GM21786 (cell line): Measurements from ENCODE around the gene C5orf15.

Experiments
- ATAC-seq: cut with Tn5 transposase; IDR thresholded peaks from one replicate; pipeline ENCODE4 v1.9.1; 2021; ENCODE audit not compliant: unreplicated experiment

Gene C5orf15

GRCh38 chr5:133968204-133968980 is at the start of gene C5orf15:
TSS of gene C5orf15 (minus strand) at chr5:133968625. CDS start at chr5:133968584, 41 bp downstream.
- peak; percentile 97 for ATAC-seq

GRCh38 chr5:134008266-134008749 is 39.9 kb upstream of the C5orf15 start:
- ATAC-seq, result no peak

GRCh38 chr5:134007581-134008265 is 39.3 kb upstream of the C5orf15 start:
- ATAC-seq, result no peak

- no peak for ATAC-seq
Measured at GRCh38 chr5:134006115-134006514, 37.7 kb upstream of the C5orf15 start.

- ATAC-seq, result no peak
Measured at GRCh38 chr5:134005417-134006061, 37.1 kb upstream of the C5orf15 start.

GRCh38 chr5:134004626-134005416 is 36.4 kb upstream of the C5orf15 start, which contains the start of gene VDAC1:
TSS of gene VDAC1 (minus strand) at chr5:134004975. CDS start at chr5:133993012, 11,963 bp downstream.
- ATAC-seq, result peak; percentile 74

DNA sequence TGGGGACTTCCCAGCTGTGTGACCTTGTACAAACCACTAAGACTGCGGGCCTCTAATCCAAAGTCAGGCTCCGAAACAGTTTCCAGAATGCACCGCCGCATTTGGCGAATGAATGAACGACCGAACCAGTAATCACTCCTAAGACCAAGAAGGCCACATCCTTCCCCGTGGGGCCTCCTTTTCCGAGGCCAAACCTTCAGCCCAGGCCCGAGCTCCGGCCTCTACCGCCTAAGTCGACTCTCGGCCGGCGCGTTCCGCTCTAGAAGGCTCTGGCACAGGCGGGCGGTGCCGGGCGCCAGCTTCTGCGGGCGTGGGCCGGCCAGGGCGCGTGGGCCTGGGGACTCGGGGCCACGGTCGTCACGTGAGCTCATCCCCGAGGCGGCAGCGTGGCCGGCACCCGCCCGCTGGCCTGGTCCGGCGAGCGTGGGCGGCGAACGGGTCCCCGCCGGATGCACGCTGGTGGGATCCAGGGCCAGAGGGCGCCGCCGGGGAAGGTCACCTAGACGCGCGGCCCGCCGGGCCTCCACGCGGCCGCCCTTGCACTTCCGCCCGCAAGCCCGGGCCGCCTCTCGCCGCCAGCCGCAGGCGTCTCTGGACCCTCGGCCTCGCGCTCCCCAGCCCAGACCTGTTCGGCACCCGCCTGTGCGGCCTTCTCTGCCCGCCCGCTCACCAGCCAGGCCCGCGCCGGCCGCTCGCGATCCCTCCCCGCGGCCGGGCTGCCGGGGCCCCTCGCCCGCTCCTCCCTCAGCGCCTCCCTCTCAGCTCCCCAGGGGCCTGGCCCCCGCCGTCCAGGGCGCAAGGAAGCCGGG is 35.6 kb upstream of the C5orf15 start:
- peak; percentile 25 for ATAC-seq

DNA sequence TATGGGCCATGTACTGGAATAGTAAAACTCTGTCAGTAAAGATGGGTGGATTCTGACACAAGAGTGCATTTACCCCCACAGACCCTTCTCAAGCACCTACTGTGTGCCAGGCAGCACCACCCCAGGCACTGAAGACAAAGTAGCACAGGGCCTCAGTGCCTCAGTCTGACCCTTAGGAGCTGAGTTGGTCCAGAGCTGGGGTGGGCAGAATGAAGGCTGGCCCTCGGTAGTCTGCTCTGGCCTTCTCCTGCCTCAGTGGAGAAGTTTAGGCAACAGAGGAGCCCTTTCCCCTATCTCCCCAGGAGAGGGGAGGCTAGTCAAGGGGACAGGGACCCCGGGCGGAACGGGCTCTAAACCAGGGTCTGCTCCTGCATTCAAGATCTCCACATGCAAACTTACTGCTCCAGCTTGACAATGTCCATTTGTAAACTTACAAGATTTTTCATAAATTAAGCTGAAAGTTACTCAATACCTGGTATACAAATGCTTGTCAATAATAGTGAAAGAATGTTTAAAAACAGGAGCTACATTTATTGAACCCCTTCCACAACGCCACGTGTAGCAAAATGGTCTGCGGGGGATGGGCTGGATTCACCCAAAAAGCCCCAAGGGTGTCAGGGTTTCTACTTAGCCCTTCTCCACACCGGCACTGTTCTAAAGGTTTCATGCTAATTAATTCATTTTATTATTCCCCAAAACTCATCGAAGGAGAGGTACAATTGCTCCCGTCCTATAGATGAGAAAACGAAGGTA is 34.8 kb upstream of the C5orf15 start:
- ATAC-seq, result no peak

GRCh38 chr5:134001938-134002731 is 33.7 kb upstream of the C5orf15 start:
- no peak for ATAC-seq

- no peak for ATAC-seq
Measured at GRCh38 chr5:134000696-134001453, 32.5 kb upstream of the C5orf15 start.

DNA sequence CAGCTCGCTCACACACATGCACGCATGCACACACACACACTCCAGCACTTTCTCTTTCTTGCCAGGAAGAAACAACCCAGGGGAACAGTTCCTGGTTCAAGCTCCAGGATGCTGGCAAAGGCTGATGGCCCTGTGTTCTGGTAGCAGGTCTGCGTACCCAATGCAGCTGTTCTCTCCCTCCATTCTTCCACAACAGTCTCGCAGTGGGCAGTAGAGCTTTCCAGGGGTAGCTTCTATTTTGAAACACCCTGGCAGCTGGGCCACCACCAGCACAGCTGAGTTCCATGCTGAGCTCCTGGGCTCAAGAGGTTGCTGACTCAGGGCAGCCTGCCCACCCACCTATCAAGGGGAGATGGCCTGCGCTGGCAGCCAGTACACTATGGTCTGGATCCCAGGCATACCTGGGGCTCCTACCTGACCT is 31.7 kb upstream of the C5orf15 start:
- ATAC-seq, result no peak

- no peak for ATAC-seq
Measured at GRCh38 chr5:133998807-133999206, 30.4 kb upstream of the C5orf15 start.

DNA sequence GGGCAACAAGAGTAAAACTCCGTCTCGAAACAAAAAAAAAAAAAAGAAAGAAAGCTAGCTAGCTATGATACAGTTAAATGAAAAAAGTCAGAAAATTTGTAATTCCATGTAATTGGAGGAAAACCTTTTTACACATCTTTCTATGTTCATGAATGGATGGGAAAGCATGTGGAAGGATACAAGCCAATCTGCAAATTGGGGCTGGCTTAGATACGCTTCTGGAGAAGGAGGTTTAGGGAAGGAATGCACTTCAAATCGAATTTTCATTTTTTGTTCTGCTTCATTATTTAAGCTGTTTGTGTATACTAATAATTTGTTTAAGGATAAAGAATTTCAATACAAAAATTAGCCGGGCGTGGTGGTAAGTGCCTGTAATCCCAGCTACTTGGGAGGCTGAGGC is 29.6 kb upstream of the C5orf15 start:
- ATAC-seq, result no peak

GRCh38 chr5:133996683-133997252 is 28.3 kb upstream of the C5orf15 start:
- no peak for ATAC-seq

GRCh38 chr5:133995883-133996563 is 27.6 kb upstream of the C5orf15 start:
- no peak for ATAC-seq

GRCh38 chr5:133995341-133995740 is 26.9 kb upstream of the C5orf15 start:
- no peak for ATAC-seq

DNA sequence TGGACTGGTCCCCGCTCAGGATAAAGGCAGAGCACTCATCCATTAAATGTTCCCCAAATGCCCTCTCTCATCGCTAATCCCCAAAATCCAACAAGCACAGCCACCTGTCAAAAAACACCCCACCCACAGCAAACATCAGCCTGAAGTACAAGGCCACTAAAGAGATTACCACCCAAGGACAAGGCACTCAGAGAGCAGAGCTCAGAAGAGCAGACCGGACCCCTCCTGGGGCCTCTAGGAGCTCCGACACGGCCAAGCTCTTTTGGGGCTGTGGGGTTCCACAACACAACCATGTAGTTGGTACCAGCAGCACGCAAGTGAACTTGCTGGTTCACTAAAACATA is 26.5 kb upstream of the C5orf15 start:
- no peak for ATAC-seq
